K562 (cell line): ENCODE measurements around the gene SART3. TPM values are rescaled to one million over a fixed set of nuclear protein-coding genes. Genes with fewer than 3 reads are reported as not detected.
A peak's percentile ranks its signal among the peaks of the same experiment; 100 is the strongest.

Experiments used
- ADNP ChIP-seq: fragments of 200-800 bp; sonication (Bioruptor generic); IDR thresholded peaks from 2 replicates; pipeline ENCODE4 v1.6.1; 2016; ENCODE audit warnings: missing genetic modification characterization, missing compliant biosample characterization
- CHD7 ChIP-seq: fragments of 200-600 bp; sonication (generic); IDR thresholded peaks from one replicate; pipeline ENCODE4 v1.6.1; 2012; ENCODE audit warnings: mild to moderate bottlenecking, low read depth, low read length, inconsistent platforms
- ESRRB ChIP-seq: fragments of 250-450 bp; sonication (Bioruptor Pico); IDR thresholded peaks from 2 replicates; pipeline ENCODE4 v1.5.0; 2020; ENCODE audit warnings: mild to moderate bottlenecking, moderate library complexity, borderline replicate concordance
- FOXJ3 ChIP-seq: sonication (generic); formaldehyde crosslinking; IDR thresholded peaks from 2 replicates; pipeline ENCODE4 v1.4.0; 2020; ENCODE audit warnings: mild to moderate bottlenecking, missing genetic modification reagents
- MEIS2 ChIP-seq: fragments of 450-650 bp; IDR thresholded peaks from 2 replicates; pipeline ENCODE4 v1.6.1; 2014; ENCODE audit warnings: mild to moderate bottlenecking; ENCODE audit not compliant: partially characterized antibody
- PHF20 ChIP-seq: fragments of 450-650 bp; IDR thresholded peaks from 2 replicates; pipeline ENCODE4 v1.6.1; 2018; ENCODE audit not compliant: partially characterized antibody
- TAF7 ChIP-seq: fragments of 450-650 bp; IDR thresholded peaks from 2 replicates; pipeline ENCODE4 v1.6.1; 2016; ENCODE audit warnings: missing genetic modification characterization, missing compliant biosample characterization
- TCFL5 ChIP-seq: fragments of 250-450 bp; sonication (Bioruptor Pico); conservative IDR thresholded peaks from 2 replicates; pipeline ENCODE4 v1.6.1; 2021; ENCODE audit warnings: mild to moderate bottlenecking, moderate library complexity, matching md5 sums
- YBX1 ChIP-seq: fragments of 450-650 bp; IDR thresholded peaks from 2 replicates; pipeline ENCODE4 v1.7.1; 2016; ENCODE audit warnings: mild to moderate bottlenecking
- ZBTB1 ChIP-seq: sonication (generic); formaldehyde crosslinking; IDR thresholded peaks from 2 replicates; pipeline ENCODE4 v1.8.1; 2023; ENCODE audit warnings: missing genetic modification reagents, low read depth, mild to moderate bottlenecking, borderline replicate concordance
- ZMIZ1 ChIP-seq, 2 experiments: fragments of 150-350 bp in 1 of 2; IDR thresholded peaks; 2 replicates each; pipeline ENCODE4 v1.6.1; 2012 to 2016; ENCODE audit warnings: low read depth in 2 of 2, low read length in 2 of 2, mild to moderate bottlenecking in 1 of 2, moderate library complexity in 1 of 2
- ZNF584 ChIP-seq: fragments of 200-800 bp; sonication (Bioruptor generic); IDR thresholded peaks from 2 replicates; pipeline ENCODE4 v1.6.1; 2016; ENCODE audit warnings: low read depth, mild to moderate bottlenecking, missing genetic modification characterization, missing compliant biosample characterization
- polyA plus RNA-seq, 8 experiments: library from polyadenylated mRNA; depleted of rRNA in 4 of 8; stranded (reverse) in 5 of 8; unstranded in 3 of 8; fragments of >200 nt; fragmentation: Nextera tagmentation in 2 of 8; fragmentation: Illumina TruSeq in 1 of 8; extraction: Ambion mirVana in 2 of 8; extraction: Trizol in 1 of 8; gene quantifications; 2 replicates each; pipeline versions ENCODE4 v1.2.1 to v1.2.3, GENCODE V29; 2011 to 2014; ENCODE audit warnings: inconsistent platforms in 1 of 8, missing spikeins in 1 of 8
- total RNA-seq, 7 experiments: library from RNA; depleted of rRNA in 6 of 7; stranded (reverse); fragments of >200 nt in 6 of 7; fragmentation: Illumina TruSeq in 2 of 7; extraction: Trizol in 2 of 7; gene quantifications; 2 replicates each; pipeline versions ENCODE4 v1.2.1 to v1.2.3, GENCODE V29; 2011 to 2021; ENCODE audit warnings: low replicate concordance in 1 of 7

Gene SART3
- total and polyA plus RNA-seq, 9 of the 15 experiments (the other 6 are each of a cell fraction or from before 2014, with no cell fraction given): 8.9 to 167 (median 56.7) TPM

GRCh38 chr12:108514973-108515814 is 45.8 kb downstream of the SART3 start, which contains the start of gene FICD (continued):
- TF ChIP-seq ZMIZ1 (IDR thresholded peaks at IDR 0.05; ENCODE audit: low read depth in 2 of 2, low read length in 2 of 2) (0 out of 4 replicates have a peak, but pooled peaks of 1 of the 2 experiments have one; percentile 35), ZBTB1 (CRISPR knock-in tag) (no peak), TCFL5 (CRISPR knock-in tag) (no peak), PHF20 (peak; percentile 71), YBX1 (no peak), ESRRB (CRISPR knock-in tag) (no peak), FOXJ3 (CRISPR knock-in tag) (no peak), ADNP (tag) (no peak), TAF7 (no peak), CHD7 (no peak), MEIS2 (no peak), ZNF584 (no peak)
